HG02981 (cell line): ENCODE data around the gene ABCB8.
"Not testable (repeated sequence)": the region's sequence is repeated elsewhere in the genome, so short reads cannot be mapped to it uniquely, and the experiment has no call there.

Source experiments
- ATAC-seq: cut with Tn5 transposase; IDR thresholded peaks from one replicate; pipeline ENCODE4 v1.9.1; 2021; ENCODE audit warnings: mild to moderate bottlenecking, moderate library complexity; ENCODE audit not compliant: unreplicated experiment

The ABCB8 gene

DNA sequence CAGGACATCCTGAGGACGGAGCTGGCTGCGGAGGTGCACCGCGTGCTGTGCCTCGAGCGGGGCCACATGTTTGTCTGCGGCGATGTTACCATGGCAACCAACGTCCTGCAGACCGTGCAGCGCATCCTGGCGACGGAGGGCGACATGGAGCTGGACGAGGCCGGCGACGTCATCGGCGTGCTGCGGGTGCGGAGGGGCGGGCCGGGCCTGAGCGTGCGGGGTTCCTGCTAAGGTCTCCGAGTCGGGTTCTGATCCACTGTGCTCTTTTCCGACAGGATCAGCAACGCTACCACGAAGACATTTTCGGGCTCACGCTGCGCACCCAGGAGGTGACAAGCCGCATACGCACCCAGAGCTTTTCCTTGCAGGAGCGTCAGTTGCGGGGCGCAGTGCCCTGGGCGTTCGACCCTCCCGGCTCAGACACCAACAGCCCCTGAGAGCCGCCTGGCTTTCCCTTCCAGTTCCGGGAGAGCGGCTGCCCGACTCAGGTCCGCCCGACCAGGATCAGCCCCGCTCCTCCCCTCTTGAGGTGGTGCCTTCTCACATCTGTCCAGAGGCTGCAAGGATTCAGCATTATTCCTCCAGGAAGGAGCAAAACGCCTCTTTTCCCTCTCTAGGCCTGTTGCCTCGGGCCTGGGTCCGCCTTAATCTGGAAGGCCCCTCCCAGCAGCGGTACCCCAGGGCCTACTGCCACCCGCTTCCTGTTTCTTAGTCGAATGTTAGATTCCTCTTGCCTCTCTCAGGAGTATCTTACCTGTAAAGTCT lies 14.3 kb upstream of the ABCB8 start:
- ATAC-seq, result no peak

DNA sequence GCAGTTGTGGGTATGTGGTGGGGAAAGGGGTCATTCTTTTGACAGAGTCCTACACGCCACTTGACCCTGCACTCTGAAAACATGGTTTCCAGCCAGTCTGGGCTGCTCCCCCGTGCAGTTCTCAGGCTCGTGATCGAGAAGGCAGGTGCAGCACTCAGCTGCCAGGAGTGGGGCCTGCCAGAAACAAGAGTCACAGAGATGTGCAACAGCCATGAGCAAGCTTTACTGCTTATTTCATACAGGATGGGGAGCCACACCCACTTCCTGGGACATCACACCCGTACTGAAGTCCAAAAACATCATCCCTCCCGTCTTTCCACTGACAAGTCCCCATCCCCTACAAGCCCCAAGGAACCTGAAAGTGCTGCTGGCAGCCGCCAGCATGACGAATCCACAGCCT lies 13.3 kb upstream of the ABCB8 start:
- ATAC-seq, result no peak

DNA sequence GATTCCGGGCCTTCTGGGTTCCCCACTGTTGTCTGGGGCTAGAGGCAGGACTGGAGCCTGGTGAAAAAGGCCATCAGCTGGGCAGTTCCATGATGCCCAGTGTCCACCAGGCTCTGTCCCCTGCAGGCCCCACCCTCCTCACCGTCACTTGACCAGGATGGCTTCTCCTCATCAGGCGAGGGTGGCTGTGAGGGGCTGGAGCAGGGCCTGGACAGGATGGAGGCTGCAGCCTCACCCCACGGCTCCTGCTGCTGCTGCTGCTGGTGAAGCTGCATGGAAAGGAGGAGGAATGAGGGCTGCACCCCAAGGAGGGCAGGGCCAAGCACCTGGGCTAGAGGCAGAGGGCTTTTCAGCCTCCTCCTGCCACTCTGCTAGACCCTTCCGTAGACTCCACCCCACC lies 12.3 kb upstream of the ABCB8 start:
- no peak for ATAC-seq

DNA sequence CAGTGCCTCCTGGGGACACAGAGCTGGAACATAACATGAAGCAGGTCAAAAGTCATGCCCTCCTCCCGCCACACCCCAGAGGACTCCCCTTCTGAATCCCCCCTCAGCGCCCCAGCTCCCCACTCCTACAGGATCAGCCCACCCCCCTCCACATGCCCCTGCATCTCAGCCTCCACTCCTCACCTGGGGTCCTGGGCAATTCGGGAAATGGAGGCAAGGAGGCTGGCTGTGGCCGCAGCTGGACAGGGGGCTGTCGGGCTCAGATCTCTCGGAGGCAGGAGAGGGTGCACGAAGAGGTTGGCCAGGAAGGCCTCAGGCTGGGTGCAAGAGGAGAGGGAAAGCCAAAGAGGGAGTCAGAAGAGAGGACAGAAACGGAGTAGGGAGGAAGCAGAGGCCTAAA lies 11.7 kb upstream of the ABCB8 start:
- ATAC-seq, result no peak

DNA sequence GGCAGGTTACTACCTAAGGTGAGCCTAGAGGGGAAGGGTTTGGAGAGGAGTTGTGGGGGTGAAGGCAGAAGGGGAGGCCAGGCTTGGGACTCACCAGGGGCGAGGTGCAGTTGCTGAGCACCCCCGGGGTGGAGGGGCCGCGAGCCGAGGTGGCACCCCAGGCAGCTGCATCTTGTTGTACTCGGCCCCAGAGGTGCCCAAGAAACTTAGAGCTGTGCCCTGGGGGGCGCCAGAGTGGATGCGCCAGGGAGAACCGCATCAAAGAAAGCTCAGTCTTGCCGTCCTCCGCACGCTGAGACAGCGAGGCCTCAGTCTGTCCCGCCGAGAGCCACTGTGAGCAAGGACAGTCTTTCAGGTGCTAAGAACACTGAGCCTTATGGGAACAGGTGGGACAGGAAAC lies 11.3 kb upstream of the ABCB8 start:
- ATAC-seq, result no peak

DNA sequence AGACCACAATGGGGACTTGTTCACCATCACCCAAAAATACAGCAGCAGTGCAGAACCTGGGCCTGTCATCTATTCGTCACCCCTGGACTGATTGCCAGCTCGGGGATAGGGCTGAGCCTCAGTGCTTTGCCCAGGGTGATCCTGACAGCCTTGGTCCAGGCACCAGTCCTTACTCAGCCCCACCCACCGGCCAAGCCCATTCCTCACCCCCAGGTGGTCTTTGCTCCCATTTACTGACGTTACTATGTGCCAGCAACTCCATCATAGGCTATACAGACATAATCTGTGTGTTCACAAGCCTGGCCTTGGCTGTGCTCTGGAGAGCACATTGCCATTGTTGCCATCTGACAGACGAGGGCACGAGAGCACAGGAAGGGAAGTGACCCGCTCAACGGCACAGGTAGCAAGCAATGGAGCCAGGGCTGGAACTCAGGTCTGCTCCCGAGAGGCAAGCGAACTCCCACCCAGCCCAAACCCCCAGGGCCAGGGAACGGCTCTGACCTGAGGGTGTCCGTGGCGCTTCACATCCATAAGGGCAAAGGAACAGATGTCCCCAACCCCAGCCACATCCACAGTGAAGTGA lies 10.8 kb upstream of the ABCB8 start:
- ATAC-seq, result no peak

DNA sequence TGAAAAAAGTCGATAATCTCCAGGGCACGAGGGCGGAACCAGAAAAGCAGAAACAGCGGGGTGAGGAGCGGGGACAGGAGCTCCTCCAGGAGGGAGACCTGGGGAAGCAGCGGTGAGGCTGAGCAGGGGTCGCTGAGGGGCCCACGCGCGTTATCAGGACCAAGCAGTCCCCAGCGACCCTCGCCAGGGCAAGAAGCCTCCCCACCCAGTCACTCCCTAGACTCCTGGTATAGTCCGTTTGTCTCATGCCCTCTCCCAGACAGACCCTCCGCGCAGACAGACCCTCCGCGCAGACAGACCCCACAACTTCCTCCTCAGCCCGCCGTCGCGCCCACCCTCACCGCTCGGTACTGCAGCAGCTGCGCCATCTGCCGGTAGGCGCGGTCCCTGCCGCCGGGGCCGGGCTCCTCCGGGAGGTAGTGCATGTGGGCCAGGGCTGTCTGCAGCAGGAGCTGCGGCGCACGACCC lies 10.3 kb upstream of the ABCB8 start:
- ATAC-seq, result peak; percentile 62

DNA sequence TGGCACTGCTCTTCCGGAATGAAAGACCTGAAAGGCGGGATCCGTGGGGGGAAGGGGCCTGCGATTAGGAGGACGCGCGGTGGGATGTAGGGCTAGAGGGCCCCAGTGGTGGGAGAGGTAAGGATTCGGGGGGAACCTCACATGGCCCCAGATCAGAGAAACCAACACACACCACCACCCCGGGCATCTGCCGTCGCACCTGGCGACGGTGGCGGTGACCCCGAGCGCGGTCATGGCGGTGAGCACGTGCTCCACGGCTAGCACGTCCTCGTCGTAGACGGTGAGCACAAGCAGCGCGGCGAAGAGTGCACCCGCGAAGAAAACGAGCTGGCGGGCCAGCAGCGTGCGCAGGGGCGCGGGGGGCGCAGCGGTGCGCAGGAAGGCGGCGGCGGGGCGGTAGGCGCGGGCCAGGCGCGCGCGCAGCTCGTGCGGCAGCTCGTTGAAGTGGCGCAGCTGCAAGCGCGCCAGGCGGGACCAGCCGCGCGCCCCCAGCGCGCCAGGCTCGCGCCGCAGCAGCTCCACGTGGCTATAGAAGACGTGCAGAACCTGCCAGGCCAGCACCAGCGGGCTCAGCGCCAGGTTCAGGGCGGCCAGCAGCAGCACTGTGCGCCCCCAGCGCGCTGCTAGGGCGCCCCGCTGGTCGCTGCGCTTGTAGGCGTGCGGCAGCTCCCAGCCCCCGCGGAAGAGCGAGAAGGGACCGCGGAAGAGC lies 9.7 kb upstream of the ABCB8 start:
- ATAC-seq, result no peak

DNA sequence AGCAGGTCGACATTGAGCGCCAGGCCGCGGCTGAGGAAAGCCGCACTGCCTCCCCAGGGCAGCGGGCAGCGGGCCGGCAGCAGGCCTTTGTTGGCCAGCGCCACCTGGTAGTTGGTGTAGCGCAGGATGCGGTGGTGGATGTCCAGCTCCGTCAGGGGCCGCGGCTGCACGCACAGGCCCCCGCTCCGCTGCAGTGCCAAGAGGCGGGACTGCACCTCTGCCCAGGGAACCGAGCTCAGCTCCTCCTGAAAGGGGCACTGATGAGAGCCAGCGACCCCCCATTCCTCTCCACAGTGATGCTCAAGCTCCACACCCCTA lies 9.2 kb upstream of the ABCB8 start:
- no peak for ATAC-seq

DNA sequence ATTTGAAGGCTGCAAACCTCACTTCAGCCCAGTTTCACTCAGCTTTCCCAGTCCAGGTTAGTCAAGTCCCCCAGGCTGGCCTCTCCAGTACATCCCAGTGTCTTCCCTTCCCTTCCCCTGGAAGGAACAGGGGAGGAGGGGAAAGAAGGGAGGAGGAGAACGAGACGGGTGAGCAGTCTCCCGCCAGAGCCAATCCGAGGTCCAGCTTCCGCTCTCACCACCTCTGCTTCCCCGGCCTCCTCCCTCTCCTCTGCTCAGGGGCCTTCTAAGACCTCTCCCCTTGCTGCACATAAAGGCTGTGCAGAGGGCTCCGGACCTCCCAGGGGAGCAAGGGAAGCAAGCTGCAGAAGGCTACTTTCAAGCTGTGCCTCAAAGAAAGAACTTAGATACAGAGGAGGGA lies 8.0 kb upstream of the ABCB8 start:
- no peak for ATAC-seq

DNA sequence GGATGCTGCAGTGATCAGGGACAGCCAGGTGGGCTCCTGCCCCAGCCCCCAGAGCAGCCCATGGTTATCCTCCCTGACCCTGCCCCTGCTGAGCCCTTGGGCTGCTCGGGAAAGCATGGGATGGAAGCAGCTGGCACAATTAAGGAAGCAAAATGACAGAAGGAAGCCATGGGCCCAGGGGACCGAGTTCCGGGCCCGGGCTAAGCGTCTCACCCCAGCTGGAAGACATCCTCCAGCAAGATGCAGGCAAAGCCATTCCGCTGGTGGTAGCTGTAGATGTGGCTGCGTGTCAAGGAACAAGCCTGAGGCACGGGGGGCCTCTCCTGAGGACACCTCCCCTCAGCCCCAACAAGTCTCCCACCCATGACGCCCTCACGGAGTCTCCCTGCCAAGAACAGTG lies 5.0 kb upstream of the ABCB8 start:
- no peak for ATAC-seq

DNA sequence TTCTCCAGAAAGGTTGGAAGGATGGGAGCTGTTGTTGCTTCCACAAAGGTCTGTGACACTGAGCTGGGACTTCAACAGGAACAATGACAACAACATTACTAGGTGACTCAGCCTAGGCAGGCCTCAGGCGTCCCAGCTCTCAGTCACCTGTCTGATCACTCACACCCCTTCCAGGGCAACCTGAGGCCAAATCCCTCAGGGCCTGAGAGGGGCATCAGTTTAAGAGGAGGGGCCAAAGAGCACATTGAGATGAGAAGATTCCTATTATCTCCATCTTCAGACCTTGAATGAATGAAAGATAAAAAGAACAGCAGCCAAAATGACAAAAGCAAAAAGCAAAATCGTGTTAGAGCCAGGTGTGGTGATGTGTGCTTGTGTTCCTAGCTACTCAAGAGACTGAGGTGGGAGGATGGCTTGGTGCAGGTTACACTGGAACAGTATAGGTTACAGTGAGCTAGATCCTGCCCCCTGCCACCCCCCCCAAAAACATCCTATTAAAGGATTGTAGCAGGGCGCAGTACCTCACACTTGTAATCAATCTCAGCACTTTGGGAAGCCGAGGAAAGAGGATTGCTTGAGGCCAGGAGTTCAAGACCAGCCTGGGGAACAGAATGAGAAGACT lies 3.7 kb upstream of the ABCB8 start, which contains the start of gene ATG9B:
Gene ATG9B, minus strand, starts transcription at position 60 of the 622 bp plus-strand sequence. CDS start 71 bp downstream, outside the sequence.
- no peak for ATAC-seq

DNA sequence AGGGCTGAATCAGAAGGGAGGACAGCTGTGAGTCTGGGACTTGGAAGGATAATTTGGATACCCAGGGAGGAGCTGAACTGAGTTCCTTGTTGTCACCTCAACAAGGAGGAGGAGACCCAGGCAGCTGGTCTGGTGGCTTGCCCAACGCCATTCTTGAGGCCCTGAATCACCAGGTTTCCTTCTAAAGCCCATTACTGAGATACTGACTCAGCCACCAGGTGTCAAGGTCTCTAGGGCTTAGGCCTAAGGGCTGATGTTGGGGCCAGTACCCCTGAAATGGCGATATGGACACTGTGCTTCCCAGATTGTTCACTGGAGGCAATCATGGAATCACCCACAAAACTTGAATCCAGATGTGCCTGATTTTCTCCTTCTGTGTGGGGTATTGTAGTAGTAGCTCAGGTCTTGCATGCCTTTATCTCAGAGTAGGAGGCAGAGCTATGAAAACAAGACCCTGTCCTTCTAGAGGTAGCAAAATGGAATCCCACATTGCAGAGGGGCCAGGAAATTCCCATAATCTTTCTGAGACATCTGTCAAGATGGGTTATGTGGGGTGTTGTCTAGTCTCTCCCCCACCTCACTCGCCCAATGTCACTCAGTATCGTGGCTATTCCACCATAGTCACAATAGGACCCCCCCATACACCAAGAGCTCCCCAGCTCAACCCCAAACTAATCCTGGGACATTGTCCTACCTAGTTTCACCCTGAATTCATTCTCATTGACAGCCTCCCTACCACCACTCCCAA lies 2.2 kb upstream of the ABCB8 start:
- no peak for ATAC-seq

DNA sequence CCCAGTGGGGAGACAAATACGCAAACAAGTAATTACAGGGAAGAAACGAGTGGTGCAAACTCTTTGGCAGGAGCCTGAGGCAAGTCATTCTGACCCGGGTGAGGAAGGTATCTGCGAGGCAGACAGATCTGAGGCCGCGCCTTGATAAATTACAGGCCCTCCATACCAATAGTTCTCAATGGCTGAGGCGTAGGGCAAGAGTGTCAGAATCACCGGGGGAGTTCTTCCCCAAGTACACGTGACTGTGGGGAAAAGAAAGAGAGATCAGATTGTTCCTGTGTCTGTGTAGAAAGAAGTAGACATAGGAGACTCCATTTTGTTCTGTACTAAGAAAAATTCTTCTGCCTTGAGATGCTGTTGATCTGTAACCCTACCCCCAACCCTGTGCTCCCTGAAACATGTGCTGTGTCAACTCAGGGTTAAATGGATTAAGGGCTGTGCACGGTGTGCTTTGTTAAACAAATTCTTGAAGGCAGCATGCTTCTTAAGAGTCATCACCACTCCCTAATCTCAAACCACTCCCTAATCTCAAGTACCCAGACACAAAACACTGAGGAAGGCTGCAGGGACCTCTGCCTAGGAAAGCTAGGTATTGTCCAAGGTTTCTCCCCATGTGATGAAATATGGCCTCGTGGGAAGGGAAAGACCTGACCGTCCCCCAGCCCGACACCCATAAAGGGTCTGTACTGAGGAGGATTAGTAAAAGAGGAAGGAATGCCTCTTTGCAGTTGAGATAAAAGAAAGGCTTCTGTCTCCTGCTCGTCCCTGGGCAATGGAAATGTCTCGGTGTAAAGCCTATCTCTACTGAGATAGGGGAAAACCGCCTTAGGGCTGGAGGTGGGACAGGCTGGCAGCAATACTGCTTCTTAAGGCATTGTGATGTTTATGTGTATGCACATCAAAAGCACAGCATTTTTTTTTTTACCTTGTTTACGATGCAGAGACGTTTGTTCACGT lies 1.2 kb upstream of the ABCB8 start:
- not testable (repeated sequence) for ATAC-seq

DNA sequence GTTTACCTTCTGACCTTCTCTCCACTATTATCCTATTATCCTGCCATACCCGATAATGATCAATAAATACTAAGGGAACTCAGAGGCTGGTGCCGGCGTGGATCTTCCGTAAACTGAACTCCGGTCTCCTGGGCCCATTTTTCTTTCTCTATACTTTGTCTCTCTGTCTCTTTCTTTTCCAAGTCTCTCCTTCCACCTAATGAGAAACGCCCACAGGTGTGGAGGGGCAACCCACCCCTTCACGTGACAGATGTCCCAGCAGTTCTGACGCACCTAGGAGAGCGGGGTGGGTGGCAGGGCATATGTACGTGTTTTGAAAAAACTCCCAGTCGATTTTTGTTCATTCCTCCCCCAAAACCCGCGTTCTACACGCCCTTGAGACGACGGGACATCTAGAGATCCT lies 521 bp upstream of the ABCB8 start:
- not testable (repeated sequence) for ATAC-seq

DNA sequence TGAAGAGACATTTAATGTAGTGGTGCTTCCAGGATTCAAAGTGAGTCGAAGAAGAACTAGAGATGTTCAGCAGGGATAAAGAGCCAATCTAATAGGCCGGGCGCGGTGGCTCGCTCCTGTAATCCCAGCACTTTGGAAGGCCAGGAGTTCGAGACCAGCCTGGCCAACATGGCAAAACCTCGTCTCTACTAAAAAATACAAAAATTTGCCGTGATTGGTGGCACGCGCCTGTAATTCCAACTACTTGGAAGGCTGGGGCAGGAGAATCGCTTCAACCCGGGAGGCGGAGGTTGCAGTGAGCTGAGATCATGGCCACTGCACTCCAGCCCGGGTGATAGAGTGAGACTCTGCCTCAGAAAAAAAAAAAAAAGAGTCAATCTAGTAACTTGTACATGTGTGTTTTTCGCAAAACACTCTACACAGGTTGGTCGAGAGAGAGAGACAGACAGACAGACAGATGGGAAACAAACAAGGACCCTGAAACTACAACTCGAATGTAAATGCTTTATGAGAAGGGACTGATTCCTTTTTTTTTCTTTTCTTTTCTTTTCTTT lies 775 bp downstream of the ABCB8 start:
- no peak for ATAC-seq

DNA sequence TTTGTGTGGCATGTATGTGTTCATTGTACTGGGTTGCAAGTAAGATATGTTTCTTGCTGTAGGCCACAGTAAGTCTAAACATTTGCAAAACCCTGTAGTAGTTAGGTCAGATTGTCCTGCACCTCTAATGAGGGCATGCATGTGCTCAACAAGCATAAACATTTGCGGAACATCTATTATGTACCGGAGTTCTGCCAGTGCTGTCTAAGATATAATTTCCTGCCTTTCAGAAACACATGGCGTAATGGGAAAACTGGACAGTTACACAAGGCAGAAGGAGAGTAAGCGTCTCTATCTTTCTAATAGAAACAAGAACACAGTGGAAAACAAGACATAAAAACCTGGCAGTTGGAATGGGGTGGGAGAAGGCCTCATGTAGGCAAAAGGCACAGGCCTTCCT lies 2.8 kb downstream of the ABCB8 start:
- no peak for ATAC-seq

DNA sequence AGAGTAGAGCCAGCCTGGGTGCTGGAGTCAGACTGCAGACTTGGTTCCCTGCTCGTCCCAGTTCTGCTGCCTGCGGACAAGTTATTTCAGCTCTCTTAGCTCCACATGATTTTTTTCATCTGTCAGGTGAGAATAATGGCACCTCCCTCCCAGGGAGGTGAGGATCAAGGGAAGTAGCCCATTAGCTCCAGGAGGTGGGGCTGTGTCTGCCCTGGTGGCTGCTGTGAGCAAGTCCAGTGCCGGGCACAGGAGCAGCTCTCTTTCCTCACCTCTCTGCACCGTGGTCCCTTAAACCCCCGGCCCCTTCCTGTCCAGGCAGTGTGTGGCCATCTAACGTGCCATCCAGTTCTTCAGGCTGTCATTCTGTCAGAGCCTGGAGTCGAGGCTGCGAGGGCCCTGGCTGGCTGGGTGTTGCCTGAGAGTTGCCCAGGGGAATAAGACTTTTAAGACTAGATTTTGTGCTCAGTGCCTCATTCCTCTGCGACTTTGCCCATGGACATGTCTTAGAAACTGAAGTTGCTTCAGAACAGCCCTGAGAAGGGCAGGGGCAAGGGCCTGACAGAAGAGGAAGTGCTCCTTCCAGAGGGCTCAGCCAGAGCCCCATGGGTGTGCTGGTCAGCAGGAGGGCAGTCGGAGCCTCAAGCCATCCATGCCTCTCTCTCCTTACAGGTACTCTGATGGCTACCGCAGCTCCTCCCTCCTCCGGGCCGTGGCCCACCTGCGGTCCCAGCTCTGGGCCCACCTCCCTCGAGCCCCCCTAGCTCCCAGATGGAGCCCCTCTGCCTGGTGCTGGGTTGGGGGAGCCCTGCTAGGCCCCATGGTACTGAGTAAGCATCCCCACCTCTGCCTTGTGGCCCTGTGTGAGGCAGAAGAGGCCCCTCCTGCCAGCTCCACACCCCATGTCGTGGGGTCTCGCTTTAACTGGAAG lies 5.0 kb downstream of the ABCB8 start:
- no peak for ATAC-seq

DNA sequence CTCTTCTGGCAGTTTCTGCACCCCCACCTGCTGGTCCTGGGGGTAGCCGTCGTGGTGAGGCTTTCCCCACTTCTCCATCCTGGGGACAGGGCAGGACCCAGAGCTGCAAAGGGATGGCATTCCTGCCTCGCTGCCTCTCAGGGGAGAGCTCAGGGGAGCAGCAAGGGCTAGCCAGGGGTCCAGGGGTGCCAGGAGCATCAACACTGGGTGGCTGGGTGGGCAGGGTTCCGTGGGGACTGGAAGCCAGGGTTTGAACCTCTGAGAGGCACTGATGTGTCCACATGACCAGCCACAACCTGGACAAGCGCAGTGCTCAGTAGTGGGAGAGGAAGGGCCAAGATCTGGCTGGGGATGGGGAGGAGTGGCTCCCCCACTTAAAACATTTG lies 5.6 kb downstream of the ABCB8 start:
- ATAC-seq, result no peak
